H9 (cell line): ENCODE measurements around the gene NSUN5. TPM values are rescaled to one million over a fixed set of nuclear protein-coding genes. Genes with fewer than 3 reads are reported as not detected.

ENCODE experiments used
- DNase-seq: peaks from one replicate; pipeline ENCODE4 v3.0.0-alpha.2; 2017
- H2AFZ ChIP-seq: one replicate; pipeline ENCODE4 v1.6.1; 2013; ENCODE audit warnings: mild to moderate bottlenecking, low read length, control low read depth, moderate library complexity
- H2AK5ac ChIP-seq: 2 replicates; pipeline ENCODE4 v1.6.1; 2013; ENCODE audit warnings: low read length, control low read depth, mixed read lengths; ENCODE audit not compliant: insufficient read length
- H2BK120ac ChIP-seq: one replicate; pipeline ENCODE4 v1.6.1; 2013; ENCODE audit warnings: low read depth, mild to moderate bottlenecking, low read length, control low read depth, inconsistent platforms; ENCODE audit not compliant: poor library complexity, severe bottlenecking
- H2BK12ac ChIP-seq: 2 replicates; pipeline ENCODE4 v1.6.1; 2013; ENCODE audit warnings: low read length, control low read depth, mixed read lengths, low read depth; ENCODE audit not compliant: insufficient read length
- H2BK15ac ChIP-seq: 2 replicates; pipeline ENCODE4 v1.6.1; 2013; ENCODE audit warnings: low read depth, low read length, control low read depth
- H2BK20ac ChIP-seq: one replicate; pipeline ENCODE4 v1.6.1; 2013; ENCODE audit warnings: low read depth, mild to moderate bottlenecking, low read length, control low read depth, inconsistent platforms; ENCODE audit not compliant: poor library complexity, severe bottlenecking
- H2BK5ac ChIP-seq: 2 replicates; pipeline ENCODE4 v1.6.1; 2013; ENCODE audit warnings: low read length, control low read depth, mixed read lengths; ENCODE audit not compliant: insufficient read length
- H3K14ac ChIP-seq: 2 replicates; pipeline ENCODE4 v1.6.1; 2013; ENCODE audit warnings: low read length, control low read depth; ENCODE audit not compliant: insufficient read depth
- H3K18ac ChIP-seq: 2 replicates; pipeline ENCODE4 v1.6.1; 2013; ENCODE audit warnings: low read depth, mild to moderate bottlenecking, mixed read lengths, low read length, control low read depth; ENCODE audit not compliant: insufficient read length
- H3K23ac ChIP-seq: 2 replicates; pipeline ENCODE4 v1.6.1; 2013; ENCODE audit warnings: low read length, control low read depth, mixed read lengths, low read depth; ENCODE audit not compliant: insufficient read length
- H3K23me2 ChIP-seq: 2 replicates; pipeline ENCODE4 v1.6.1; 2013; ENCODE audit warnings: low read depth, mild to moderate bottlenecking, mixed read lengths, low read length, control low read depth; ENCODE audit not compliant: insufficient read length, poor library complexity, severe bottlenecking
- H3K27ac ChIP-seq: 2 replicates; pipeline ENCODE4 v1.5.1; 2013; ENCODE audit warnings: low read length, control low read depth, mixed read lengths, low read depth; ENCODE audit not compliant: insufficient read length
- H3K27me3 ChIP-seq: 2 replicates; pipeline ENCODE4 v1.6.1; 2013; ENCODE audit warnings: low read length, control low read depth, inconsistent platforms; ENCODE audit not compliant: insufficient read depth
- H3K4ac ChIP-seq: 2 replicates; pipeline ENCODE4 v1.6.1; 2013; ENCODE audit warnings: low read depth, mild to moderate bottlenecking, control low read depth, inconsistent platforms, low read length, moderate library complexity
- H3K4me1 ChIP-seq: 2 replicates; pipeline ENCODE4 v1.6.1; 2013; ENCODE audit warnings: low read length, control low read depth, inconsistent platforms; ENCODE audit not compliant: insufficient read depth
- H3K4me2 ChIP-seq: 2 replicates; pipeline ENCODE4 v1.6.1; 2013; ENCODE audit warnings: low read length, control low read depth, mixed read lengths; ENCODE audit not compliant: insufficient read length, insufficient read depth
- H3K56ac ChIP-seq: 2 replicates; pipeline ENCODE4 v1.6.1; 2013; ENCODE audit warnings: low read depth, mild to moderate bottlenecking, mixed read lengths, low read length, control low read depth; ENCODE audit not compliant: insufficient read length
- H3K79me1 ChIP-seq: 2 replicates; pipeline ENCODE4 v1.6.1; 2013; ENCODE audit warnings: low read depth, mild to moderate bottlenecking, moderate library complexity, low read length, control low read depth, inconsistent platforms; ENCODE audit not compliant: insufficient read depth, poor library complexity, severe bottlenecking
- H3K79me2 ChIP-seq: 2 replicates; pipeline ENCODE4 v1.6.1; 2013; ENCODE audit warnings: low read length, control low read depth, inconsistent platforms; ENCODE audit not compliant: insufficient read depth
- H3K9ac ChIP-seq: 2 replicates; pipeline ENCODE4 v1.6.1; 2013; ENCODE audit warnings: low read length, control low read depth, mixed read lengths; ENCODE audit not compliant: insufficient read length; ENCODE audit errors: extremely low read depth
- H3K9me3 ChIP-seq: one replicate; pipeline ENCODE4 v1.6.1; 2013; ENCODE audit warnings: low read depth, low read length, inconsistent platforms; ENCODE audit not compliant: control insufficient read depth
- H3T11ph ChIP-seq: one replicate; pipeline ENCODE4 v1.6.1; 2013; ENCODE audit warnings: mild to moderate bottlenecking, low read length, control low read depth, inconsistent platforms
- H4K20me1 ChIP-seq: one replicate; pipeline ENCODE4 v1.6.1; 2013; ENCODE audit not compliant: control insufficient read depth, insufficient read length, insufficient read depth
- H4K5ac ChIP-seq: 2 replicates; pipeline ENCODE4 v1.6.1; 2013; ENCODE audit warnings: low read depth, mild to moderate bottlenecking, mixed read lengths, low read length, control low read depth; ENCODE audit not compliant: insufficient read length
- H4K8ac ChIP-seq: replicated peaks from 2 replicates; pipeline ENCODE4 v1.6.1; 2013; ENCODE audit warnings: low read length, control low read depth, mixed read lengths, low read depth; ENCODE audit not compliant: insufficient read length
- H4K91ac ChIP-seq: 2 replicates; pipeline ENCODE4 v1.6.1; 2013; ENCODE audit warnings: low read depth, mild to moderate bottlenecking, moderate library complexity, mixed read lengths, low read length, control low read depth; ENCODE audit not compliant: insufficient read length
- H3K27ac Mint-ChIP-seq, 3 experiments: 2 replicates in 2 of 3; 3 replicates in 1 of 3; pipeline ENCODE4 v1.8.0; 2020 to 2021; ENCODE audit warnings: mixed read lengths in 3 of 3, mild to moderate bottlenecking in 1 of 3, moderate library complexity in 1 of 3
- H3K27me3 Mint-ChIP-seq: 2 replicates; pipeline ENCODE4 v1.8.0; 2021; ENCODE audit warnings: low read depth, mild to moderate bottlenecking, moderate library complexity, mixed read lengths
- H3K36me3 Mint-ChIP-seq, 3 experiments: 2 replicates in 2 of 3; 3 replicates in 1 of 3; pipeline ENCODE4 v1.8.0; 2020 to 2021; ENCODE audit warnings: low read depth in 3 of 3, mixed read lengths in 3 of 3; ENCODE audit not compliant: insufficient read depth in 1 of 3
- H3K4me1 Mint-ChIP-seq, 2 experiments: 2 replicates each; pipeline ENCODE4 v1.8.0; 2020; ENCODE audit warnings: mixed read lengths in 2 of 2
- H3K4me3 Mint-ChIP-seq, 2 experiments: 2 replicates in 1 of 2; 3 replicates in 1 of 2; pipeline ENCODE4 v1.8.0; 2020 to 2021; ENCODE audit warnings: mild to moderate bottlenecking in 2 of 2, mixed read lengths in 2 of 2, moderate library complexity in 1 of 2
- H3K9me3 Mint-ChIP-seq, 2 experiments: 2 replicates in 1 of 2; 3 replicates in 1 of 2; pipeline ENCODE4 v1.8.0; 2020; ENCODE audit warnings: mild to moderate bottlenecking in 2 of 2, mixed read lengths in 2 of 2, moderate library complexity in 1 of 2
- WGBS: extraction: QIAGEN DNeasy Blood & Tissue Kit; methylation state at CpG from one replicate; pipeline ENCODE4 v1.1.7; 2013; ENCODE audit warnings: missing lambda C conversion rate, low lambda C conversion rate, mixed read lengths; ENCODE audit not compliant: insufficient read length; ENCODE audit errors: extremely low coverage; 5-methylcytosine and 5-hydroxymethylcytosine counted together
- total RNA-seq: library from RNA; stranded (reverse); gene quantifications from 2 replicates; pipeline ENCODE4 v1.2.1, GENCODE V29; 2021
- TF ChIP-seq, protein P1 (sequence below): fragments of 200-600 bp; sonication (generic); conservative IDR thresholded peaks from 3 replicates; pipeline ENCODE4 v1.8.0; 2021; ENCODE audit warnings: antibody characterized with exemption, mild to moderate bottlenecking

NSUN5 gene
- total RNA-seq, 1 experiment from 2014 or later, result 64.2 TPM

DNA sequence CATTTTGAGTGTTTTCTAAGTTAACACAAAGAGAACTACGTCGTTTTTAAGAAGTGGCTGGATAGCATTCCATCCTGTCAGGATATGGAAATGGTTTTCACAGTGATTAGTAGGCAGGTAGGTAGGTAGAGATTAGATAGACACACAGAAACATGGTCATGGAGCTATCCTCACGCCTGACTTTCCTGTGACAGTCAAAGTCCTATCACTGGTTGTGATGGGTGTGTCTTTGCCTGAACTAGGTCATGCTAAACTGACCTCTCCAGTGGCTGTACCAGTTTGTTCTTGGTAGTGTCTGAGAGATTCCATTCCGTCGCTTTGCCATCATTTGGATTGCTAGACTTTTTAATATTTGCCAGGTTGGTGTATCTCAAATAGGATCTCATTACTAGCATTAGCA is 47.5 kb upstream of the NSUN5 start:
- Mint-ChIP-seq H3K9me3 (peaks cover 8 to 11% of the 10 kb centered on the region in 2 experiments), H3K4me3 (no peak overlapping the region), H3K4me1 (peaks cover 16 to 20% of the 10 kb centered on the region in 2 experiments), H3K27me3 (peaks cover 2% of the 10 kb centered on the region), H3K27ac (no peak overlapping the region), H3K36me3 (peaks cover 0 to 7% (median 2%) of the 10 kb centered on the region in 3 experiments; a peak in 5 of 7 replicates)
- Histone ChIP-seq H3K56ac (no peak overlapping the region), H4K5ac (no peak overlapping the region), H4K91ac (no peak overlapping the region), H3K4me1 (peaks cover 6% of the 10 kb centered on the region; the same call in 1 of the 2 replicates), H2BK20ac (no peak overlapping the region), H3K23ac (no peak overlapping the region), H4K20me1 (no peaks in the 10 kb centered on the region), H3K27me3 (no peaks in the 10 kb centered on the region), H3K23me2 (no peaks in the 10 kb centered on the region), H2BK120ac (no peak overlapping the region), H3K4me2 (no peak overlapping the region), H3K79me2 (no peaks in the 10 kb centered on the region), H3K9ac (no peak overlapping the region), H3K27ac (no peak overlapping the region), H3K14ac (no peak overlapping the region), H2BK5ac (no peak overlapping the region), H3K4ac (no peak overlapping the region), H2AK5ac (no peak overlapping the region), H3T11ph (no peak overlapping the region), H3K18ac (no peak overlapping the region), H3K79me1 (no peaks in the 10 kb centered on the region), H2AFZ (no peak overlapping the region), H2BK12ac (no peak overlapping the region), H3K9me3 (no peaks in the 10 kb centered on the region), H4K8ac (no peak overlapping the region), H2BK15ac (no peak overlapping the region)
- WGBS, result no CpG with 5 or more reads among the region's 5 CpGs
- TF ChIP-seq, protein P1, sequence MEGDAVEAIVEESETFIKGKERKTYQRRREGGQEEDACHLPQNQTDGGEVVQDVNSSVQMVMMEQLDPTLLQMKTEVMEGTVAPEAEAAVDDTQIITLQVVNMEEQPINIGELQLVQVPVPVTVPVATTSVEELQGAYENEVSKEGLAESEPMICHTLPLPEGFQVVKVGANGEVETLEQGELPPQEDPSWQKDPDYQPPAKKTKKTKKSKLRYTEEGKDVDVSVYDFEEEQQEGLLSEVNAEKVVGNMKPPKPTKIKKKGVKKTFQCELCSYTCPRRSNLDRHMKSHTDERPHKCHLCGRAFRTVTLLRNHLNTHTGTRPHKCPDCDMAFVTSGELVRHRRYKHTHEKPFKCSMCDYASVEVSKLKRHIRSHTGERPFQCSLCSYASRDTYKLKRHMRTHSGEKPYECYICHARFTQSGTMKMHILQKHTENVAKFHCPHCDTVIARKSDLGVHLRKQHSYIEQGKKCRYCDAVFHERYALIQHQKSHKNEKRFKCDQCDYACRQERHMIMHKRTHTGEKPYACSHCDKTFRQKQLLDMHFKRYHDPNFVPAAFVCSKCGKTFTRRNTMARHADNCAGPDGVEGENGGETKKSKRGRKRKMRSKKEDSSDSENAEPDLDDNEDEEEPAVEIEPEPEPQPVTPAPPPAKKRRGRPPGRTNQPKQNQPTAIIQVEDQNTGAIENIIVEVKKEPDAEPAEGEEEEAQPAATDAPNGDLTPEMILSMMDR, result no peak
- no peak for DNase-seq
